ENCODE measurements around the gene PLCD3.

The PLCD3 gene

DNA sequence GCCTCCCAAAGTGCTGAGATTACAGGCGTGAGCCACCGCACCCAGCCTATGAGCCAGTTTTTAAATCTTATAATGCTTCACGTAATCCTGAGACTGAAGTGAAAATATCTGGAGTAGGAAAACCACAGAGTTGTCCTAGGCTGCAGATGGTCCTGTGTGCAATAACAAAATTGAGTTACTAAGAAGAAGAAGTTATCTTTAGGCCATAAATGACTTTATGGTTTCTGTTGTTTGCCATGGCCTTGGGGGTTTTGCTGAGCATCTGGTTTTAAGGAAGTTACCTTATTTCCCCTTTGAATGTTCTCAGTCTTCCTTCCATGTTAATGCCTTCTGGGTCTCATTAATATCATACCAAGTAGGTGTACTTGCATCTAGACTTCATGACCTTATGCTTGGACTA, 54.7 kb downstream of the PLCD3 start:
- H3K27ac ChIP-seq: no peak overlapping the region
- TF ChIP-seq ZFX (IDR thresholded peaks at IDR 0.05): no peak

DNA sequence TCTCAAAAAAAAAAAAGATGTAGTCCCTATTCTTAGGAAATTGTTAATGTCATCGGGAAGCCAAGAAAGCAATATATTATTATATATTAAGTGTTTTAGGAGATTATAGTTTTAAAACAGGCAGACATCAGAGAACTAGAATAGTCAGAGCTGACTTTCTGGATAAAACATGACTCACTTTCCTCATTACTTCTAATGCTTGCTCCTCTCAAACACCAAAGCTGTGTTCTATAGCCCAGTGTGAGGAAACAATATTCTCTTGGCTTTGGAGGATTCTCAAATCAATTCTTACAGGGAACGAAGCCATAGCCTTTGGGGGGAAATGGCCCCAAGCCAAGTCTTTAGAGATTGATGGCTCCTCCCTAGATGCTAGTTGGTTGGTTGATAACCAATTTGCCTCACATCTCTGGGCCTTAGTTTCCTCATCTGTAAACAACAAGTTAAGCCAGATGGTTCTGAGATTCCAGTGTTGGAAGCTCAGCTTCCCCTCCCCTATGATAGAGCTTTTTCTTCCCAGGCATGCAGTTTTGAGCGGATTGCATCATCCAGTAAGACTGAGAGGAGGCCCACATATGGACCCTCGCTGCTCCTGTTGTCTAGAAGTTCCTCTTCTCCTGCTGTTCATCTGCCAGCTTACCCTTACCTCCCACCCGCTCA, 58.8 kb downstream of the PLCD3 start:
- TF ChIP-seq, protein P1, sequence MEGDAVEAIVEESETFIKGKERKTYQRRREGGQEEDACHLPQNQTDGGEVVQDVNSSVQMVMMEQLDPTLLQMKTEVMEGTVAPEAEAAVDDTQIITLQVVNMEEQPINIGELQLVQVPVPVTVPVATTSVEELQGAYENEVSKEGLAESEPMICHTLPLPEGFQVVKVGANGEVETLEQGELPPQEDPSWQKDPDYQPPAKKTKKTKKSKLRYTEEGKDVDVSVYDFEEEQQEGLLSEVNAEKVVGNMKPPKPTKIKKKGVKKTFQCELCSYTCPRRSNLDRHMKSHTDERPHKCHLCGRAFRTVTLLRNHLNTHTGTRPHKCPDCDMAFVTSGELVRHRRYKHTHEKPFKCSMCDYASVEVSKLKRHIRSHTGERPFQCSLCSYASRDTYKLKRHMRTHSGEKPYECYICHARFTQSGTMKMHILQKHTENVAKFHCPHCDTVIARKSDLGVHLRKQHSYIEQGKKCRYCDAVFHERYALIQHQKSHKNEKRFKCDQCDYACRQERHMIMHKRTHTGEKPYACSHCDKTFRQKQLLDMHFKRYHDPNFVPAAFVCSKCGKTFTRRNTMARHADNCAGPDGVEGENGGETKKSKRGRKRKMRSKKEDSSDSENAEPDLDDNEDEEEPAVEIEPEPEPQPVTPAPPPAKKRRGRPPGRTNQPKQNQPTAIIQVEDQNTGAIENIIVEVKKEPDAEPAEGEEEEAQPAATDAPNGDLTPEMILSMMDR (conservative IDR thresholded peaks at IDR 0.05): no peak
- TF ChIP-seq ZFX (IDR thresholded peaks at IDR 0.05): no peak
- no peak overlapping the region for H3K27ac ChIP-seq

- H3K27ac ChIP-seq: no peak overlapping the region
- TF ChIP-seq, protein P1 (conservative IDR thresholded peaks at IDR 0.05): no peak
- TF ChIP-seq ZFX (IDR thresholded peaks at IDR 0.05): no peak
Measured at GRCh38 chr17:45070809-45071208, 61.5 kb downstream of the PLCD3 start.

DNA sequence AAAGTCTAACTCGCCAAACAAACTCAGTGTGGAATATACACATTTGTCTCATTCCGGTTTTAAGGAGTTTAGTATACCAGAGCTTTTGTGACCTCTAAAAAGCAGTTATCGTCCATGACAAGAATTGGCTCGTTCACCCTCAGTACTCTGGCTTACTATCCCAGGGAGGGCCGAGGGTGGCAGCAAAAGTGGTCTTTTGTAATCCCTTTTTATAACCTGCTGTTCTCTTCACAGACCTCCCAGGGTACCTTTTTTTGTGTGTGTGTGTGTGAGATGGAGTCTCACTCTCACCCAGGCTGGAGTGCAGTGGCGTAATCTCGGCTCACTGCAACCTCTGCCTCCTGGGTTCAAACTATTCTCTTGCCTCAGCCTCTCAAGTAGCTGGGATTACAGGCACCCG, 62.3 kb downstream of the PLCD3 start:
- H3K27ac ChIP-seq: no peak overlapping the region
- TF ChIP-seq ZFX (IDR thresholded peaks at IDR 0.05): no peak
- TF ChIP-seq, protein P1 (conservative IDR thresholded peaks at IDR 0.05): no peak

GRCh38 chr17:45067637-45068036, 64.7 kb downstream of the PLCD3 start:
- TF ChIP-seq, protein P1 (conservative IDR thresholded peaks at IDR 0.05): no peak
- no peak for TF ChIP-seq ZFX (IDR thresholded peaks at IDR 0.05)

GRCh38 chr17:45063198-45063597, 69.1 kb downstream of the PLCD3 start:
- no peak for TF ChIP-seq ZFX (IDR thresholded peaks at IDR 0.05)
- TF ChIP-seq, protein P1 (conservative IDR thresholded peaks at IDR 0.05): no peak
- no peak overlapping the region for H3K27ac ChIP-seq

More at GRCh38 chr17:45067637-45068036, 64.7 kb downstream of the PLCD3 start:
- no peak overlapping the region for H3K27ac ChIP-seq

- H3K27ac ChIP-seq: peak overlapping the region; percentile 86
- TF ChIP-seq, protein P1 (conservative IDR thresholded peaks at IDR 0.05): no peak
- no peak for TF ChIP-seq ZFX (IDR thresholded peaks at IDR 0.05)
Measured at GRCh38 chr17:45061606-45062205, 70.6 kb downstream of the PLCD3 start.
